Epithelial cell of proximal tubule (primary cell): ENCODE data around the gene PIP5KL1. TPM values are rescaled to one million over a fixed set of nuclear protein-coding genes. Genes with fewer than 3 reads are reported as not detected.
A peak's percentile ranks its signal among the peaks of the same experiment; 100 is the strongest.

Experiments
- DNase-seq: peaks from one replicate; pipeline ENCODE4 v3.0.0-alpha.2; 2011; ENCODE audit warnings: low read depth
- H3K4me3 ChIP-seq: 2 replicates; pipeline ENCODE4 v1.5.1; 2011; ENCODE audit warnings: low read depth, mild to moderate bottlenecking, low read length
- total RNA-seq: library from RNA; depleted of rRNA; stranded (reverse); fragments of >200 nt; gene quantifications from 2 replicates; pipeline ENCODE4 v1.2.3, GENCODE V29; 2015
- TF ChIP-seq, protein P1 (sequence below): conservative IDR thresholded peaks from 2 replicates; pipeline ENCODE4 v1.5.1; 2012; ENCODE audit warnings: low read depth, mild to moderate bottlenecking, low read length

PIP5KL1 gene
- total RNA-seq, 1 donor from 2014 or later = 6.9 TPM

DNA sequence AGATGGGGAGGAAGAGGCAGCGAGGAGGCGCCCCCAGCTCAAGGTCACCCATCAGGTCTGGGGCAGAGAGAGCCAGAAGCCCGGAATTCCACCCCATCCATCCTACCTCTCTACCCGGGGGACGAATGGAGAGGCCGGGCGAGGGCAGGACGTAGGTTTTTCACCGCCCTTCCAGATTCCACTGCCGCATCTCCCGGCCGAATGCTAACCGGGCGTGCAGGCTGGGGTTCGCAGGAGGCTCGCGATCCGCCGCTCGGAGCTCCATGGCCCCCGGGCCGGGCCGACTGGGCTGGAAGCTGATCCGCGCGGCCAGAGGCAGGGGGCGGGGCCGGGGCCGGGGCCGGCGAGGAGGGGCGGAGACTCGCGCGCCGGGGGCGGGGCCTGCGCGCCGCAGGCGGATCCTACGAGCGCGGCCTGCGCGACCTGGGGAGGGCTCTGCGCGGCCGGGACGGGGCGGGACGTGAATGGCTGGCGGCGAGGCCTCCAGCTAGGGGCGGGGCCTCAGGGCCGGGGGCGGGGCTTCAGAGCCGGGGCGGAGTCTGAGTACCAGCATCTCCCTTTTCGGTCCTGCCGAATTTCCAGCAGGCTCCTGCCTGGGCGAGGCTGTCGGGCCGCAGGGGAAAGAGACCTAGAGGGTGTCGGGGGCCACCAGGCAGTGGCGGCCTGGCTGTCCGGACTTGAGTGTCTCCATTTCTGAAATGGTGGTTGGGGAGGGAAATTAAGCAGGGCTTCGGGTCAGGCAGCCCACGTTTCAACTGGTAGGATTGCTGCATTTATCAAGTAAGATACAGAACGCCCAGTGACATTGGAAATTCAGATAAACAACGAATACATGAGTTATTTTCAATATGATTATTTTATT, 13.6 kb downstream of the PIP5KL1 start, which contains the start of gene ST6GALNAC4:
ST6GALNAC4 (minus strand) TSS at position 322 of the 862 bp plus-strand sequence. CDS start 622 bp downstream, outside the sequence.
- TF ChIP-seq, protein P1, sequence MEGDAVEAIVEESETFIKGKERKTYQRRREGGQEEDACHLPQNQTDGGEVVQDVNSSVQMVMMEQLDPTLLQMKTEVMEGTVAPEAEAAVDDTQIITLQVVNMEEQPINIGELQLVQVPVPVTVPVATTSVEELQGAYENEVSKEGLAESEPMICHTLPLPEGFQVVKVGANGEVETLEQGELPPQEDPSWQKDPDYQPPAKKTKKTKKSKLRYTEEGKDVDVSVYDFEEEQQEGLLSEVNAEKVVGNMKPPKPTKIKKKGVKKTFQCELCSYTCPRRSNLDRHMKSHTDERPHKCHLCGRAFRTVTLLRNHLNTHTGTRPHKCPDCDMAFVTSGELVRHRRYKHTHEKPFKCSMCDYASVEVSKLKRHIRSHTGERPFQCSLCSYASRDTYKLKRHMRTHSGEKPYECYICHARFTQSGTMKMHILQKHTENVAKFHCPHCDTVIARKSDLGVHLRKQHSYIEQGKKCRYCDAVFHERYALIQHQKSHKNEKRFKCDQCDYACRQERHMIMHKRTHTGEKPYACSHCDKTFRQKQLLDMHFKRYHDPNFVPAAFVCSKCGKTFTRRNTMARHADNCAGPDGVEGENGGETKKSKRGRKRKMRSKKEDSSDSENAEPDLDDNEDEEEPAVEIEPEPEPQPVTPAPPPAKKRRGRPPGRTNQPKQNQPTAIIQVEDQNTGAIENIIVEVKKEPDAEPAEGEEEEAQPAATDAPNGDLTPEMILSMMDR = no peak
- DNase-seq = no peak
- H3K4me3 ChIP-seq = peak within 1 kb of the TSS; percentile 76

DNA sequence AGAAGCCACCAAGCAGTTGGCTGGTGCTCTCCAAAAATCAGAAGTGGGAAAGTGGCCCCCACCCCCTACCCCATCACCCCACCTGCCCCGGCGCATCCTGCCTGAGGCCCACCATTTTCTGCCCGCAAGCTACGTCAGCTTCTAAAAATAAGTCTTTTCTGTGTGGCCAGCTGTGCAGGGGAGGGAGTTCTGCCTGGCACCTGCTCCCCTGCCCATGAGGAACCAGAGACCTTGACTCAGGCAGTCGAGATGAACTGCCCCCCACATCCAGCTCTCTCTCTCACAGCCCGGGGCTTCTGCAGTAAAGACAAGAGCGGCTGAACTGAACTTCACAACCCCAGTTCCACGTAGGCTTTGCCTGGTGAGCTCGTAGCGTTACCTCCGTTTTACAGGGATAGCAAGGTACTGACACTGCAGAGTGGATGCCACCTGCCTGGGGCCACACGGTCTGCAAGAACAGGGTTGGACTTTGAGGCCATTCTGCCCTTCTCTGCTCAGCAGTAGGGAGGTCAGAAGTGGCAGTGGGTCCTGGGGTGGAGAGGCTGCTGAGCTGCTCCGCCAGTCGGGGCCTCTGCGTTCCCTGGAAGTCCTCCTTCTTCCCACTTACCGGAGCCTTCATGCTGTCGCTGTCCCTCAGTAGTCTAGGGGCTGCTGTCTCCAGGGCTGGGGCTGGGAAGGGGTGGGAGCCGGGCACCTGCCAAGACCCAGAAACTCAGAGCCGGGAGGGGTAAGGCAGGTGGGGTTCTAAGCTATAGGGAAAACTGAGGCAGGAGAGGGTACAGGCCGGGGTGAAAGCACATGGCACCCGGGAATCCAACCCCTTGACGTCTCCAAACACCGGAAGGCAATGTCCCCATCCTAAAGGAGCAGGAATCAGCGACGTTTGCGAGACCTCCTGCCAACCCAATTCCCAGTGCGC, 14.5 kb downstream of the PIP5KL1 start:
- no peak for DNase-seq
- TF ChIP-seq, protein P1 = no peak
- peak overlapping the region; percentile 76 for H3K4me3 ChIP-seq

DNA sequence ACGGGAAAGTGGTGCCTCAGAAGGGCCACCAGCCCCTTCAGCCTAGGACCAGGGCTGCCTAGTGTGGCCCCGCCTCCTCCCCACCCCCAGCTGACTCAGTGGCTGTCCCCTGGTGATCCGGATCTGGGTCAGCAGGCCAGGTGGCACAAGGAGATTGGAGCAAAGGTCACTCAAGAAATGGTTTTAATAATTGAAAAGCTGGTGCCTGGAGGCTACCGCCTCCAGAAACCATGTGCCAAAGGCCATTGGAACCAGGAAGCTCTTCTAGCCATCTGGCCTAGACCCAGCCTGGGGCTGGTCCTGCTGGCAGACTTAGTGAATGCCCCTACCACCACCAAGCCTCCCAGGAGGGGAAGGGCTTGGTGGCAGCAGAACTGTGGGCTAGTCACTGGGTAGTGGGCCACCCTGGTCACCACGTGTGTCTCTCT, 15.2 kb downstream of the PIP5KL1 start:
- DNase-seq = no peak
- no peak overlapping the region for H3K4me3 ChIP-seq
- TF ChIP-seq, protein P1 = no peak

DNA sequence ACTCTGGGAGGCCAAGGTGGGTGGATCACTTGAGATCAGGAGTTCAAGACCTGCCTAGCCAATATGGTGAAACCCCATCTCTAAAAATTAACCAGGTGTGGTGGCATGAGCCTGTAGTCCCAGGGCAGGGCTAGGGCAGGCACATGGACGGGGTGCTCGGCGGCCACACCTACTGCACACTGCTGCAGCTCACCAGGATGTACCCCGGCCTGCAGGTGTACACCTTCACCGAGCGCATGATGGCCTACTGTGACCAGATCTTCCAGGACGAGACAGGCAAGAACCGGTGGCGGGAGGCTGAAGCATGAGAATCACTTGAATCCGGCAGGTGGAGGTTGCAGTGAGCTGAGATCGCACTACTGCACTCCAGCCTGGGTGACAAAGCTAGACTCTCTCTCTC, 16.9 kb downstream of the PIP5KL1 start:
- DNase-seq = no peak
- TF ChIP-seq, protein P1 = no peak
- no peak overlapping the region for H3K4me3 ChIP-seq

DNA sequence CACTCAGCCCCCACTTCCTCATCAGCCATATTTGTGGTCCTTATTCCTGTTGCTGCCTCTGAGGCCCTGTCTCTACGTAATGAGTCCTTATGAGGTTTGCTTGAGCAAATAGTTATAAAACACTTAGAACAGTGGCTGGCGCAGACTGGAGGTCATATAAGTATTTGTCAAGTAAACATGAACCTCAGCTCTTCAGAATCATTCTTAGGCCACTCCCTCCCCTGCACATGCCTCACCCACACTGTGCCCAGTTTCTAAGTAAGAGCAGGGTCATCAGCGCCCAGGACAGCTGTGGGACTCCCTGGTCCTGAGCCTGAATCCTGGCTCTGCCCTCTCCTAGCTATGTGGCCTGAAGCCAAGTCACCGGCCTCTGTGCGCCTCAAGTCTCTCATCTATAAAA, 17.7 kb downstream of the PIP5KL1 start:
- H3K4me3 ChIP-seq = no peak overlapping the region
- TF ChIP-seq, protein P1 = no peak
- DNase-seq = no peak

DNA sequence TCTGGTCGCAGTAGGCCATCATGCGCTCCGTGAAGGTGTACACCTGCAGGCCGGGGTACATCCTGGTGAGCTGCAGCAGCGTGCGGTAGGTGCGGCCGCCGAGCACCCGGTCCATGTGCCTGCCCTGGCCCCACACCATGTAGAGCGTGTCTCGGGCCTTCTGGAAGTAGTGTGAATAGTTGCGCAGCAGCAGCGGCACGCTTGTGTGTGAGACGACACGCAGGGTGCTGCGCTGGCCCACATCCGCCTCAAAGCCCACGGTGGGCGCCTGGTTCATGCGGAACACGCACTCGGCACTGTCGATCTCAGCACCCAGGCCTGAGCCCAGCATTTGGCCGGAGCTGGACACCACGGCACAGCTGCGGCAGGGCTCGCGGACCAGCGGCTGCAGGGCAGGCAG, 18.3 kb downstream of the PIP5KL1 start:
- TF ChIP-seq, protein P1 = no peak
- no peak overlapping the region for H3K4me3 ChIP-seq
- no peak for DNase-seq
